Measurements from ENCODE around the gene NAALAD2. TPM values are rescaled to one million over a fixed set of nuclear protein-coding genes. Genes with fewer than 3 reads are reported as not detected.
"Not testable (repeated sequence)": the region's sequence is repeated elsewhere in the genome, so short reads cannot be mapped to it uniquely, and the experiment has no call there.

NAALAD2 gene
- total RNA-seq, 6 experiments from 2014 or later, result 0.13 to 1.4 (median 0.38) TPM

- no peak for DNase-seq
Observed at GRCh38 chr11:90202342-90202741, 67.9 kb downstream of the NAALAD2 start.

GRCh38 chr11:90204407-90204806, 69.9 kb downstream of the NAALAD2 start:
- Histone ChIP-seq H3K4me3 (no peak overlapping the region), H3K27ac (no peak overlapping the region), H3K36me3 (peaks cover 0 to 62% (median 15%) of the 10 kb centered on the region in 4 donors), H3K4me1 (no peaks in the 10 kb centered on the region), H3K27me3 (no peaks in the 10 kb centered on the region), H3K9me3 (no peaks in the 10 kb centered on the region)
- TF ChIP-seq, protein P1, sequence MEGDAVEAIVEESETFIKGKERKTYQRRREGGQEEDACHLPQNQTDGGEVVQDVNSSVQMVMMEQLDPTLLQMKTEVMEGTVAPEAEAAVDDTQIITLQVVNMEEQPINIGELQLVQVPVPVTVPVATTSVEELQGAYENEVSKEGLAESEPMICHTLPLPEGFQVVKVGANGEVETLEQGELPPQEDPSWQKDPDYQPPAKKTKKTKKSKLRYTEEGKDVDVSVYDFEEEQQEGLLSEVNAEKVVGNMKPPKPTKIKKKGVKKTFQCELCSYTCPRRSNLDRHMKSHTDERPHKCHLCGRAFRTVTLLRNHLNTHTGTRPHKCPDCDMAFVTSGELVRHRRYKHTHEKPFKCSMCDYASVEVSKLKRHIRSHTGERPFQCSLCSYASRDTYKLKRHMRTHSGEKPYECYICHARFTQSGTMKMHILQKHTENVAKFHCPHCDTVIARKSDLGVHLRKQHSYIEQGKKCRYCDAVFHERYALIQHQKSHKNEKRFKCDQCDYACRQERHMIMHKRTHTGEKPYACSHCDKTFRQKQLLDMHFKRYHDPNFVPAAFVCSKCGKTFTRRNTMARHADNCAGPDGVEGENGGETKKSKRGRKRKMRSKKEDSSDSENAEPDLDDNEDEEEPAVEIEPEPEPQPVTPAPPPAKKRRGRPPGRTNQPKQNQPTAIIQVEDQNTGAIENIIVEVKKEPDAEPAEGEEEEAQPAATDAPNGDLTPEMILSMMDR (IDR thresholded peaks at IDR 0.05), result no peak
- no peak for TF ChIP-seq POLR2A (IDR thresholded peaks at IDR 0.05)
- ATAC-seq (no peak), DNase-seq (no peak)
- intact Hi-C loops (cut with DNase I), result no loop called here
- 89% methylated on average over 13 of the region's 13 CpGs for WGBS (ENCODE audit: insufficient coverage, low coverage, low lambda C conversion rate, missing lambda C conversion rate)

More at GRCh38 chr11:90202342-90202741, 67.9 kb downstream of the NAALAD2 start:
- no peak overlapping the region for H3K27ac ChIP-seq
- no peaks in the 10 kb centered on the region for H3K27me3 ChIP-seq
- ATAC-seq, result no peak
- TF ChIP-seq POLR2A (IDR thresholded peaks at IDR 0.05), result no peak
- TF ChIP-seq, protein P1 (IDR thresholded peaks at IDR 0.05), result no peak
- intact Hi-C loops (cut with DNase I), result no loop called here
- H3K4me1 ChIP-seq, result no peaks in the 10 kb centered on the region
- 80% methylated on average over 3 of the region's 3 CpGs for WGBS (ENCODE audit: insufficient coverage, low coverage, low lambda C conversion rate, missing lambda C conversion rate)
- H3K36me3 ChIP-seq, result peaks cover 0 to 50% (median 9%) of the 10 kb centered on the region in 4 donors
- H3K4me3 ChIP-seq, result no peak overlapping the region
- no peaks in the 10 kb centered on the region for H3K9me3 ChIP-seq

GRCh38 chr11:90204832-90205646, 70.6 kb downstream of the NAALAD2 start:
- DNase-seq, result no peak
- intact Hi-C loops (cut with DNase I), result no loop called here
- Histone ChIP-seq H3K4me1 (no peaks in the 10 kb centered on the region), H3K36me3 (peaks cover 0 to 68% (median 18%) of the 10 kb centered on the region in 4 donors), H3K27ac (no peak overlapping the region), H3K4me3 (no peak overlapping the region), H3K9me3 (no peaks in the 10 kb centered on the region), H3K27me3 (no peaks in the 10 kb centered on the region)
- no peak for TF ChIP-seq POLR2A (IDR thresholded peaks at IDR 0.05)
- TF ChIP-seq, protein P1 (IDR thresholded peaks at IDR 0.05), result peak; percentile 69 to 90 (median 88)
- whole genome bisulfite sequencing (ENCODE audit: insufficient coverage, low coverage, low lambda C conversion rate, missing lambda C conversion rate), result 11% methylated on average over 3 of the region's 3 CpGs
- ATAC-seq, result peak; percentile 65 to 86 (median 77)

DNA sequence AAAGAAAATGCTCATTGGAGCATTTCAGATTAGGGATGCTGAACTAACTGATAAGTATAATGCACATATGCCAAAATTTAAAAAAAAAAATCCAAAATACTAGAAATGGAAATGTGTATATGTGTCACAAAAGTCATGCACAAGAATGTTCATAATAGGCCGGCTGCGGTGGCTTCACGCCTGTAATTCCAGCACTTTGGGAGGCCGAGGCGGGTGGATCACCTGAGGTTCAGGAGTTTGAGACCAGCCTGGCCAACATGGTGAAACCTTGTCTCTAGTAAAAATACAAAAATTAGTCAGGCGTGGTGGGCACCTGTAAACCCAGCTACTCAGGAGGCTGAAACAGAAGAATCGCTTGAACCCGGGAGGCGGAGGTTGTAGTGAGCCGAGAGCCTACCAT, 73.5 kb downstream of the NAALAD2 start:
- H3K9me3 ChIP-seq; intact Hi-C loops (cut with DNase I); H3K27ac ChIP-seq; DNase-seq; ATAC-seq; H3K4me1 ChIP-seq; H3K27me3 ChIP-seq; H3K4me3 ChIP-seq: not testable (repeated sequence)
- peaks cover 0 to 59% (median 16%) of the 10 kb centered on the region in 4 donors for H3K36me3 ChIP-seq
- 78% methylated on average over 5 of the region's 10 CpGs for WGBS (ENCODE audit: insufficient coverage, low coverage, low lambda C conversion rate, missing lambda C conversion rate)

- no peaks in the 10 kb centered on the region for H3K27me3 ChIP-seq
- peaks cover 0 to 63% (median 14%) of the 10 kb centered on the region in 4 donors for H3K36me3 ChIP-seq
- no peak for DNase-seq
- H3K27ac ChIP-seq, result no peak overlapping the region
- H3K4me1 ChIP-seq, result no peaks in the 10 kb centered on the region
- H3K9me3 ChIP-seq, result no peaks in the 10 kb centered on the region
- ATAC-seq, result no peak
- WGBS (ENCODE audit: insufficient coverage, low coverage, low lambda C conversion rate, missing lambda C conversion rate), result 81% methylated on average over 2 of the region's 2 CpGs
- intact Hi-C loops (cut with DNase I), result no loop called here
- no peak overlapping the region for H3K4me3 ChIP-seq
- TF ChIP-seq, protein P1 (IDR thresholded peaks at IDR 0.05), result no peak
- no peak for TF ChIP-seq POLR2A (IDR thresholded peaks at IDR 0.05)
Observed at GRCh38 chr11:90208857-90209256, 74.4 kb downstream of the NAALAD2 start.
